Dedifferentiated amniotic fluid mesenchymal stem cell (primary cell): ENCODE data around the gene PHIP.

Source experiments
- DNase-seq: peaks from one replicate; pipeline ENCODE4 v3.0.0-alpha.2; 2016; ENCODE audit errors: extremely low spot score

PHIP gene

GRCh38 chr6:79009819-79010218 is 68.2 kb downstream of the PHIP start:
- DNase-seq = no peak

GRCh38 chr6:79005497-79005896 is 72.6 kb downstream of the PHIP start:
- DNase-seq = no peak

GRCh38 chr6:79005024-79005423 is 73.0 kb downstream of the PHIP start:
- no peak for DNase-seq

DNA sequence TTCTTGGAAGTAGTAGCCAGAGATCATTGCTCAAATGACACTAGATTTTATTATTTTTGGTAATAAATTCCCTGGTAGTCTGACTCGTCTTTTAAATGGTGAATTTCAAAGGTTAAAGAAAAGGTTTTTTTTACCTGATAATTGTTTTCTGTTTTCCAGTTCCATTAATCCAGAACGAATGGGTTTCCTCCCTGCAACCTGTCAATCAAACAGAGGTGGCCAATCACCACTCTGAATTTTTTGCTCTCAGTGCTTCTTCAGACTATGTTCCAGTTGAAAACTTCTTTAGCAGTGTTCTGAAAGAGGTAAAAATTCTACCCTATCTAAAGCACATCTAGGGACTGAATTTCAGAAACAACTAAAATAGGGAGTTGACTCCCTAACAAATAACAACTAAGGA is 73.8 kb downstream of the PHIP start:
- no peak for DNase-seq

GRCh38 chr6:79001415-79001814 is 76.6 kb downstream of the PHIP start:
- no peak for DNase-seq

- DNase-seq = no peak
Observed at GRCh38 chr6:78999737-79000136, 78.3 kb downstream of the PHIP start.

DNA sequence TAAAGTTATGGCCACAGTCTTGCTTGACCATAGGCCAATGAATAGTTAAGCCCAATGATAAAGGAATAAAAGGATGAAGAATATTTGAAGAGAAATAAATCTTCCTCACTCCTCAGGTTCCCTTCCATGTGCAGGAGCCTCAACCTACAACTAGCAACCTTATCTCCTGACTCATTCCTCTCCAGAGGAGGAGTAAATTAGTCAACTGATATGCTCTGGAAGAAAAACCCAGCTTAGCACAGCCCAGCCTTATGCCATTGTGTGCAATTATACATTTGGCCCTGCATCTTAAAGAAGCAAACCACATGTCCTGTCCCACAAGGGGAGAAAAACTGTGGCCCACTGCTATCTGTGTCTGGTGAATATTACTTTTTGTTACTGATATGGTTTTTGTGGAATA is 82.1 kb downstream of the PHIP start:
- DNase-seq = no peak

DNA sequence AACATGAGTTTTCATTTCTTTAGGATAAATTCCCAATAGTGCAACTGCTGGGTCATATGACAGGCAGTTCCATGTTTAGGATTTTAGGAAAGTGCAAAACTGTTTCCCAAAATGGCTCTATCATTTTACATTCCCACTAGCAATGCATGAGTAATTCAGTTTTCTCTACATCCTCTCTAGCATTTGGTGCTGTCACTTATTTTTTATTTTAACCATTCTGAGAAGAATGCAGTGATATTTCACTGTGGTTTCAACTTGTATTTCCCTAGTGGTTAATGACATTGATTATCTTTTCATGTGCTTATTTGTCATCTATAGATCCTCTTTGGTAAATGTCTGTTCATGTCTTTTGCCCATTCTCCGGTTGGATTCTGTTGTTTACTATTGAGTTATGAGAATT is 82.7 kb downstream of the PHIP start:
- no peak for DNase-seq

DNA sequence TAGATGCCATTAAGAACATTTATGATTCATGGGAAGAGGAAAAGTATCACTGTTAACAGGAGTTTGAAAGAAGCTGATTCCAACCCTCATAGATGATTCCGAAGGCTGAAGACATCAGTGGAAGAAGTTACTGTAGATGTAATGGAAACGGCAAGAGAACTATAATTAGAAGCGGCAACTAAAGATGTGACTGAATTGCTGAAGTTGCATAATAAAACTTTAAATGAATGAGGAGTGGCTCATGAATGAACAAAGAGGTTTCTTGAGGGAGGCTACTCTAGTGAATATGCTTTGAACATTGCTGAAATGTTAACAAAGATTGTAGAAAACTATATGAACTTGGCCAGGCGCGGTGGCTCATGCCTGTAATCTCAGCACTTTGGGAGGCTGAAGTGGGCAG is 84.1 kb downstream of the PHIP start:
- DNase-seq = no peak

DNA sequence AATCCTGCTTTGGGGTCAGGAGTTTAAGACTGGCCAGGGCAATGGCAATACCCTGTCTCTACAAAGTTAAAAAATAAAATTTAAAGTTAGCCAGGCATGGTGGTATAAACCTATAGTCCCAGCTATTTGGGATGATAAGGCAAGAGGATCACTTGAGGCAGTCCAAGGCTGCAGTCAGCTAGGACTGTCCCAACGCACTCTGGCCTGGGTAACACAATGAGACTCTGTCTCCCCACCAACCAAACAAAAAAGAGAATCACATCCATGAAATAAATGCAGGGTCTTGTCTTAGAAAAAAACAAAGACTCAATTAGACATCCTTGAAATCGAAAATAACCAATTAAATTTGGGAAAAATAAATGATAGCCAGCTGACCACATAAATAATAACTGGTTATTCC is 88.9 kb downstream of the PHIP start:
- no peak for DNase-seq

DNA sequence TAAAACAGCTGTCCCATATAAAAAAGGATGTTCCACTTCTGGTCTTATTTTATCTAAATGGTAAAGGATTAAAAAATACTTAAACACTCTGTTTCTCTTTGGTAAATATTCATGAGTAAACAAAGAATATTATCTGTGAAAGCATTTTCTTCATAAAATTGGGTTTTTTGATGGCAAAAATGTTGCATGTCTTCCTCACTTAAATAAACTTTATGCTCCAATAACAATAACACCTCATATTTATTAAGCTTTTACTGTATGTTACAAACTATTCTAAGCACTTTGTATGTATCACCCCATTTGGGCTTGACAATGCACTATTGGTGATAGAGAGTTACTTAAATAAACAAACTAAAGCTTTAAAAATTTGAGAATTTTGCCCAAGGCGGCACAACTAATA is 91.9 kb downstream of the PHIP start:
- no peak for DNase-seq

GRCh38 chr6:78984225-78984950 is 93.7 kb downstream of the PHIP start:
- no peak for DNase-seq

- no peak for DNase-seq
Observed at GRCh38 chr6:78967191-78967590, 110.9 kb downstream of the PHIP start.

DNA sequence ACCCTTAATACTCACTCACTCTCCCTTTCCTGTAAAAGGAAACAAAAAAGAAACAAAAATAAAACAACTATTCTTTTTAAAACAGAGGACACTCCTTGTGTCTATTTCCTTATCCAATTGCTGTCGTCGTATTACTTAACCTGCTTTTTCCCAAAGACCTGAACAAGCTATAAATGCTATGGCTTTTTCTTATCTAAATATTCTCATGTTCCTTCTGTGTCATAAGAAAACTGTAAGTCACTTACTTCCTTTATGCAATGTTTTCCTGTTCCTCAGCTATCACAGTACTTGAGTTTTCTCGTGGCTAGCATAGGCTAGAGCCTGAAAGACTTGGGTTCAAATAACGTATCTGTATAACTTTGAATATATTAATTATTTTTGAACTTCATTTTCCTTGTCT is 111.5 kb downstream of the PHIP start:
- no peak for DNase-seq

DNA sequence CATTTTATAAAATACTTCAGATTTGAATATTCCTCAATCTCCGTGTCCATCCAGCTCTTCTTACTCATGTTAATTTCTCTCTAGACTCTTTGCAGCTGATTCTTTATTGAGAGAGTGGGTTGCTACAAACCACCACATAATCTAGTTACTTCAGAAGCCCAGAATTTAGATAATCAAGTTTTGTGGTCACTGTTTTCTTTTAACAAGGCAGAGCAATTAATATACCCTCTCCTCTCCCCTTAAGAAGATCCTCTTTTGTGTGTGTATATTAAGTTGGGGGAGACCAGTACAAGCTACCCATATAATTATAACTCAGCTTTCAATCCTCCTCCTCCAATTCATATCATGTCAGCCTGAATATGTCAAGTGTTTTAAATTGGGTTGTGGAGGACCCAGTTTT is 115.6 kb downstream of the PHIP start:
- no peak for DNase-seq

- DNase-seq = no peak
Observed at GRCh38 chr6:78954740-78955139, 123.3 kb downstream of the PHIP start.

DNA sequence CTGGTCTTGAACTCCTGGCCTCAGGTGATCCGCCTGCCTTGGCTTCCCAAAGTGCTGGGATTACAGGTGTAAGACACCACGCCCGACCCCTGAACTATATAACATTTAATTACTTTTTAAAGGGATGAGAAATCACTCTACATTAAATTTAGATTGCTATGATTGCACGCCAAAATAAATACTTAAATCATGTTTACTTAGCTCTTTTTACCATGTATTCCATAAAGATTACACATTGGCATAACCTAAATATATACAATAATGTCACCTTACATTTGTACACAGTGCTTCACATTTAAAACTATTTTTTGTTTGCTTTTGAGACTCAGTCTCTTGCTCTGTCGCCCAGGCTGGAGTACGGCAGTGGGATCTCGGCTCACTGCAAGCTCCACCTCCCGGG is 124.3 kb downstream of the PHIP start:
- no peak for DNase-seq

- DNase-seq = no peak
Observed at GRCh38 chr6:78952362-78952761, 125.7 kb downstream of the PHIP start.

DNA sequence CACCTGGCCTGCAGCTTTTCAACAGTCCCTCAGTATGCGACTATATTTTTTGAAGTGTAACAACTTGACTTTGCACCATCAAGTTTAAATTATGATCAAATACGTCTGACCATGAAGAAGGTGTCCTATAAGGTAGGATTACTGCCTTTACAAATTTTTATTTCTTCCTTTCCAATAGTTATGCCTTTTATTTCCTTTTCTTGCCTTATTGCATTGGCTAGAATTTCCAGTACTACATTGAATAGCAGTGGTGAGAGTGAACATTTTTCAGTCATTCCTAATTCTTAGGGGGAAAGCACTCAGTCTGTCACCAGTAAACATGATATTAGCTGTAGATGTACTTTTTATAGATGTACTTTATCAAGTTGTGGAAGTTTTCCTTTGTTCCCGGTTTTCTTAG is 129.3 kb downstream of the PHIP start:
- no peak for DNase-seq

GRCh38 chr6:78947962-78948361 is 130.1 kb downstream of the PHIP start:
- DNase-seq = no peak

DNA sequence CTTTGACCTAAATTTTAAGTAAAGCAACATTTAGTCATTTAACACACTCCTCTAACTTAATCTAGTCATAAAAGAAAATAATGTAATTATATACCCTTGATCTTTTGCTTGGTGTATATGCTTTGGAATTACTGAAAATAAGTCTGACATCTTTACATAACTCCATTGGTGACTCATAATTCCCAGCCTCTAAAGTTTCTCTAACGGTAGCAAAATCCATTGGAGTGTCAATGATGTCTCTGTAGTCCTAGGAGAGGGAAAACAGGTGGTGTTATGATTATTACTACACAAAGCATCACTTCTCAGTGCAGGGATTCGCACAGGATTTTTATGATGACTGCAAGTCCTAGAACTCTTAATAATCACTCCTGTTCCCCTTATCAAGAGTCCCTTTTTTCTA is 130.5 kb downstream of the PHIP start:
- DNase-seq = no peak

- no peak for DNase-seq
Observed at GRCh38 chr6:78942446-78942845, 135.6 kb downstream of the PHIP start.

- no peak for DNase-seq
Observed at GRCh38 chr6:78936515-78936914, 141.5 kb downstream of the PHIP start.

DNA sequence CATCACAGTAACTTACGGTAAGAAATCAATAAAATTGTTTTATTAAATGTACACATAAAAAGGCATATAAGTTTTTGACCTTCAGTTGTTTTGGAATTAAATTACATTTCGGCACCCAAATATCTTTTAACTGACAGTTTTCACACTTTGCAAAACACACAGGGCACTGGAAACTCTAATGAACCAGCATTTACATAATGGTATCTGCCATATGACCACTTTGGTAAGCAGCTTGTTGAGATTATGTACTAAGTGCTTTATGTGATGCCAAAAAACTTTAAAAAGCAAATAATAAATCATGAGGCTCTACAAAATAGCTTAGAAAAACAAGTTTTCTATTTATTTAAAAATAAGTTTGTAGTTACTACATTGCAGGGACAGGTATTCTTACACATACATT is 142.5 kb downstream of the PHIP start:
- no peak for DNase-seq
